Measurements from ENCODE around the gene HPCAL1. TPM values are rescaled to one million over a fixed set of nuclear protein-coding genes. Genes with fewer than 3 reads are reported as not detected.
A peak's percentile ranks its signal among the peaks of the same experiment; 100 is the strongest.

The HPCAL1 gene
- total and polyA plus RNA-seq, 10 of the 15 experiments (the other 5 are each of a cell fraction or from before 2014, with no cell fraction given), result 0.40 to 12.8 (median 7.9) TPM

GRCh38 chr2:10302479-10303180, at the start of gene HPCAL1 (continued):
- TF ChIP-seq, protein P1, sequence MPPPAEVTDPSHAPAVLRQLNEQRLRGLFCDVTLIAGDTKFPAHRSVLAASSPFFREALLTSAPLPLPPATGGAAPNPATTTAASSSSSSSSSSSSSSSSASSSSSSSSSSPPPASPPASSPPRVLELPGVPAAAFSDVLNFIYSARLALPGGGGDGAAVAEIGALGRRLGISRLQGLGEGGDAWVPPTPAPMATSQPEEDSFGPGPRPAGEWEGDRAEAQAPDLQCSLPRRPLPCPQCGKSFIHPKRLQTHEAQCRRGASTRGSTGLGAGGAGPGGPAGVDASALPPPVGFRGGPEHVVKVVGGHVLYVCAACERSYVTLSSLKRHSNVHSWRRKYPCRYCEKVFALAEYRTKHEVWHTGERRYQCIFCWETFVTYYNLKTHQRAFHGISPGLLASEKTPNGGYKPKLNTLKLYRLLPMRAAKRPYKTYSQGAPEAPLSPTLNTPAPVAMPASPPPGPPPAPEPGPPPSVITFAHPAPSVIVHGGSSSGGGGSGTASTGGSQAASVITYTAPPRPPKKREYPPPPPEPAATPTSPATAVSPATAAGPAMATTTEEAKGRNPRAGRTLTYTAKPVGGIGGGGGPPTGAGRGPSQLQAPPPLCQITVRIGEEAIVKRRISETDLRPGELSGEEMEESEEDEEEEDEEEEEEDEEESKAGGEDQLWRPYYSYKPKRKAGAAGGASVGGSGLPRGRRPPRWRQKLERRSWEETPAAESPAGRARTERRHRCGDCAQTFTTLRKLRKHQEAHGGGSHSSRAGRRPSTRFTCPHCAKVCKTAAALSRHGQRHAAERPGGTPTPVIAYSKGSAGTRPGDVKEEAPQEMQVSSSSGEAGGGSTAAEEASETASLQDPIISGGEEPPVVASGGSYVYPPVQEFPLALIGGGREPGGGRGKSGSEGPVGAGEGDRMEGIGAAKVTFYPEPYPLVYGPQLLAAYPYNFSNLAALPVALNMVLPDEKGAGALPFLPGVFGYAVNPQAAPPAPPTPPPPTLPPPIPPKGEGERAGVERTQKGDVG (CRISPR knock-in tag; IDR thresholded peaks at IDR 0.05), result no peak
- TF ChIP-seq ZNF384 (IDR thresholded peaks at IDR 0.05; ENCODE audit: borderline replicate concordance, low read depth, low read length) (no peak), SPI1 (IDR thresholded peaks at IDR 0.05; ENCODE audit: borderline replicate concordance, insufficient read depth, low read depth, low read length) (no peak), NR2C2 (IDR thresholded peaks at IDR 0.05; ENCODE audit: borderline replicate concordance, control insufficient read depth, insufficient read length, low read depth) (no peak), YY1 (IDR thresholded peaks at IDR 0.05; ENCODE audit: low read depth, low read length) (no peak), FOS (IDR thresholded peaks at IDR 0.05; ENCODE audit: borderline replicate concordance, extremely low read depth, insufficient read length) (no peak), POLR2A (IDR thresholded peaks at IDR 0.05; ENCODE audit: low read depth, low read length) (no peak), SUZ12 (IDR thresholded peaks at IDR 0.05; ENCODE audit: unreplicated experiment) (no peak), ATF3 (IDR thresholded peaks at IDR 0.05; ENCODE audit: borderline replicate concordance, extremely low read depth, low read depth, low read length) (no peak), BHLHE40 (IDR thresholded peaks at IDR 0.05; ENCODE audit: borderline replicate concordance in 1 of 2, low read depth in 2 of 2, low read length in 1 of 2) (peak in 1 of 2 experiments; percentile 30; a peak in 2 of 4 replicates), SREBF2 (IDR thresholded peaks at IDR 0.05; ENCODE audit: low read length) (no peak), RFX5 (IDR thresholded peaks at IDR 0.05; ENCODE audit: low read depth, low read length) (no peak), YBX1 (IDR thresholded peaks at IDR 0.05) (no peak), HCFC1 (IDR thresholded peaks at IDR 0.05; ENCODE audit: low read length) (no peak)
- TF ChIP-seq, protein P2, sequence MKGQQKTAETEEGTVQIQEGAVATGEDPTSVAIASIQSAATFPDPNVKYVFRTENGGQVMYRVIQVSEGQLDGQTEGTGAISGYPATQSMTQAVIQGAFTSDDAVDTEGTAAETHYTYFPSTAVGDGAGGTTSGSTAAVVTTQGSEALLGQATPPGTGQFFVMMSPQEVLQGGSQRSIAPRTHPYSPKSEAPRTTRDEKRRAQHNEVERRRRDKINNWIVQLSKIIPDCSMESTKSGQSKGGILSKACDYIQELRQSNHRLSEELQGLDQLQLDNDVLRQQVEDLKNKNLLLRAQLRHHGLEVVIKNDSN (IDR thresholded peaks at IDR 0.05; ENCODE audit: borderline replicate concordance, extremely low read length, insufficient read depth, low read depth, low read length), result no peak
- TF ChIP-seq, protein P3, sequence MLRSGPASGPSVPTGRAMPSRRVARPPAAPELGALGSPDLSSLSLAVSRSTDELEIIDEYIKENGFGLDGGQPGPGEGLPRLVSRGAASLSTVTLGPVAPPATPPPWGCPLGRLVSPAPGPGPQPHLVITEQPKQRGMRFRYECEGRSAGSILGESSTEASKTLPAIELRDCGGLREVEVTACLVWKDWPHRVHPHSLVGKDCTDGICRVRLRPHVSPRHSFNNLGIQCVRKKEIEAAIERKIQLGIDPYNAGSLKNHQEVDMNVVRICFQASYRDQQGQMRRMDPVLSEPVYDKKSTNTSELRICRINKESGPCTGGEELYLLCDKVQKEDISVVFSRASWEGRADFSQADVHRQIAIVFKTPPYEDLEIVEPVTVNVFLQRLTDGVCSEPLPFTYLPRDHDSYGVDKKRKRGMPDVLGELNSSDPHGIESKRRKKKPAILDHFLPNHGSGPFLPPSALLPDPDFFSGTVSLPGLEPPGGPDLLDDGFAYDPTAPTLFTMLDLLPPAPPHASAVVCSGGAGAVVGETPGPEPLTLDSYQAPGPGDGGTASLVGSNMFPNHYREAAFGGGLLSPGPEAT (IDR thresholded peaks at IDR 0.05; ENCODE audit: low read depth), result no peak
- TF ChIP-seq, protein P4, sequence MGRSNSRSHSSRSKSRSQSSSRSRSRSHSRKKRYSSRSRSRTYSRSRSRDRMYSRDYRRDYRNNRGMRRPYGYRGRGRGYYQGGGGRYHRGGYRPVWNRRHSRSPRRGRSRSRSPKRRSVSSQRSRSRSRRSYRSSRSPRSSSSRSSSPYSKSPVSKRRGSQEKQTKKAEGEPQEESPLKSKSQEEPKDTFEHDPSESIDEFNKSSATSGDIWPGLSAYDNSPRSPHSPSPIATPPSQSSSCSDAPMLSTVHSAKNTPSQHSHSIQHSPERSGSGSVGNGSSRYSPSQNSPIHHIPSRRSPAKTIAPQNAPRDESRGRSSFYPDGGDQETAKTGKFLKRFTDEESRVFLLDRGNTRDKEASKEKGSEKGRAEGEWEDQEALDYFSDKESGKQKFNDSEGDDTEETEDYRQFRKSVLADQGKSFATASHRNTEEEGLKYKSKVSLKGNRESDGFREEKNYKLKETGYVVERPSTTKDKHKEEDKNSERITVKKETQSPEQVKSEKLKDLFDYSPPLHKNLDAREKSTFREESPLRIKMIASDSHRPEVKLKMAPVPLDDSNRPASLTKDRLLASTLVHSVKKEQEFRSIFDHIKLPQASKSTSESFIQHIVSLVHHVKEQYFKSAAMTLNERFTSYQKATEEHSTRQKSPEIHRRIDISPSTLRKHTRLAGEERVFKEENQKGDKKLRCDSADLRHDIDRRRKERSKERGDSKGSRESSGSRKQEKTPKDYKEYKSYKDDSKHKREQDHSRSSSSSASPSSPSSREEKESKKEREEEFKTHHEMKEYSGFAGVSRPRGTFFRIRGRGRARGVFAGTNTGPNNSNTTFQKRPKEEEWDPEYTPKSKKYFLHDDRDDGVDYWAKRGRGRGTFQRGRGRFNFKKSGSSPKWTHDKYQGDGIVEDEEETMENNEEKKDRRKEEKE (IDR thresholded peaks at IDR 0.05), result no peak
- TF ChIP-seq, protein P5, sequence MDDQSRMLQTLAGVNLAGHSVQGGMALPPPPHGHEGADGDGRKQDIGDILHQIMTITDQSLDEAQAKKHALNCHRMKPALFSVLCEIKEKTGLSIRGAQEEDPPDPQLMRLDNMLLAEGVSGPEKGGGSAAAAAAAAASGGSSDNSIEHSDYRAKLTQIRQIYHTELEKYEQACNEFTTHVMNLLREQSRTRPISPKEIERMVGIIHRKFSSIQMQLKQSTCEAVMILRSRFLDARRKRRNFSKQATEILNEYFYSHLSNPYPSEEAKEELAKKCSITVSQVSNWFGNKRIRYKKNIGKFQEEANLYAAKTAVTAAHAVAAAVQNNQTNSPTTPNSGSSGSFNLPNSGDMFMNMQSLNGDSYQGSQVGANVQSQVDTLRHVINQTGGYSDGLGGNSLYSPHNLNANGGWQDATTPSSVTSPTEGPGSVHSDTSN (IDR thresholded peaks at IDR 0.05; ENCODE audit: insufficient replicate concordance, low read depth, low read length), result no peak
